ENCODE measurements around the gene FRRS1. TPM values are rescaled to one million over a fixed set of nuclear protein-coding genes. Genes with fewer than 3 reads are reported as not detected.

Gene FRRS1
- total RNA-seq (1 to 10 TPM; 6.1 to 7.6 TPM), polyA plus RNA-seq (ENCODE audit: insufficient read depth, low read depth, low replicate concordance) (1.7 TPM)
- long read RNA-seq, donor 1, partial matches to known transcripts = 0 of 2 reads
- long read RNA-seq, donor 1, other reads (novel, unspliced or antisense) = 0 of 2 reads
- long read RNA-seq, donor 2 = 0 reads

DNA sequence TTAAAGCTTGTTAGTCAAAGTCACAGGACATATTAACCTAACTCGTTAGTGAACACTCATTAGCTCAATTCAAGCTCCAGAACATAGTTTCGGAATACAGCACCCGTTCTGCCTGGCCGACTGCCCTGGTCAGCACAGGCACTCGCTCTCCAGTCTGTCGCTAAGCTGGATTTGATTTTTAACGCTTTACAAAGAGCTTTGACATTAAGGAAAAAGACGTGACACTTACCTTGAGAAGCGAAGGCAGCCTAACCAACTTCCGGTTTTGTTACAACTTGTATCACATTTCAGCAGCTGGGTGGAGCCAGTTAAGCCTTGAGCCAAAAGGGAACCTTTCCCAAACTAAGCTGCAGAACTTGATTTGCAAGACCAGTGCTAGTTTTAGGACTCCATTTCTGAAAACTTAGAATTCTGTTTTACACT, at the start of gene FRRS1:
FRRS1 (minus strand) TSS at position 258 of the 423 bp plus-strand sequence. CDS start 17,867 bp downstream, outside the sequence.
- 0 to 1% methylated on average over 10 of the region's 10 CpGs for WGBS, 2 donors
- Histone ChIP-seq H3K27me3 (no peaks in the 10 kb centered on the region), H3K27ac (peak within 1 kb of the TSS; percentile 53 to 60), H3K4me1 (peaks cover 24% of the 10 kb centered on the region), H3K36me3 (ENCODE audit: low read depth, missing control alignments) (no peaks in the 10 kb centered on the region), H3K4me3 (peak within 1 kb of the TSS; percentile 41 to 67), H3K9me3 (no peaks in the 10 kb centered on the region)
- DNase-seq = peak; percentile 77
- intact Hi-C loops (cut with DNase I; ENCODE audit: low total_unique reads) = no loop called here
- TF ChIP-seq, protein P1, sequence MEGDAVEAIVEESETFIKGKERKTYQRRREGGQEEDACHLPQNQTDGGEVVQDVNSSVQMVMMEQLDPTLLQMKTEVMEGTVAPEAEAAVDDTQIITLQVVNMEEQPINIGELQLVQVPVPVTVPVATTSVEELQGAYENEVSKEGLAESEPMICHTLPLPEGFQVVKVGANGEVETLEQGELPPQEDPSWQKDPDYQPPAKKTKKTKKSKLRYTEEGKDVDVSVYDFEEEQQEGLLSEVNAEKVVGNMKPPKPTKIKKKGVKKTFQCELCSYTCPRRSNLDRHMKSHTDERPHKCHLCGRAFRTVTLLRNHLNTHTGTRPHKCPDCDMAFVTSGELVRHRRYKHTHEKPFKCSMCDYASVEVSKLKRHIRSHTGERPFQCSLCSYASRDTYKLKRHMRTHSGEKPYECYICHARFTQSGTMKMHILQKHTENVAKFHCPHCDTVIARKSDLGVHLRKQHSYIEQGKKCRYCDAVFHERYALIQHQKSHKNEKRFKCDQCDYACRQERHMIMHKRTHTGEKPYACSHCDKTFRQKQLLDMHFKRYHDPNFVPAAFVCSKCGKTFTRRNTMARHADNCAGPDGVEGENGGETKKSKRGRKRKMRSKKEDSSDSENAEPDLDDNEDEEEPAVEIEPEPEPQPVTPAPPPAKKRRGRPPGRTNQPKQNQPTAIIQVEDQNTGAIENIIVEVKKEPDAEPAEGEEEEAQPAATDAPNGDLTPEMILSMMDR (IDR thresholded peaks at IDR 0.05) = no peak
- TF ChIP-seq POLR2A (IDR thresholded peaks at IDR 0.05) = no peak

DNA sequence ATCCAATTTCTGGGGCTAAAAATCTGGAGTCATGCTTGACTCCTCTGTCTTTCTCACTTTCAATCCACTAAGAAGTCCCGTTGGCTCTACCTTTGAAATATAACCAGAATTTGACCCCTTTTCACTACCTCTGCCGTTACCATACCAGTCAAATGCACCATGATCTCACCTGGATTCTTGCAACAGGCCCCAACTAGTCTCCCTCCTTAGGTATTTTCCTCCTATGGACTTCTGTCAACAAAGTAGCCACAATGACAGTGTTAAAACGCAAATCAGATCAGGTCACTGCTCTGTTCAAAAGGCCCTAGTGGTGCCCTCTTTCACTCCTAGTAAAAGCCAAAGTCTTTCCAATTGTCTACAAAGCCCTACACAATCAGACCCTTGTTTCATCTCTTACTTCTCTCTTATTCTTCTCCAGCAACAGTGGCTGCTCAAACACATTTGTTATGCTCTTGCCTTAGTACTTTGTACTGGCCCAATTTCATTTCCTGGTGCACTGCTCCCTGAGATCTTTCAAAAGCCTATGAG, 48.0 kb upstream of the FRRS1 start:
- intact Hi-C loops (cut with DNase I; ENCODE audit: low total_unique reads) = no loop called here

GRCh38 chr1:99811747-99812146, 45.3 kb upstream of the FRRS1 start:
- H3K9me3 ChIP-seq = no peaks in the 10 kb centered on the region
- H3K27me3 ChIP-seq = no peaks in the 10 kb centered on the region
- intact Hi-C loops (cut with DNase I; ENCODE audit: low total_unique reads) = no loop called here
- 94 to 97% methylated on average over 1 of the region's 1 CpG for WGBS, 2 donors
- H3K27ac ChIP-seq = no peak overlapping the region
- H3K4me3 ChIP-seq = no peak overlapping the region
- H3K4me1 ChIP-seq = peaks cover 9% of the 10 kb centered on the region
- TF ChIP-seq, protein P1 (IDR thresholded peaks at IDR 0.05) = no peak
- no peak for TF ChIP-seq POLR2A (IDR thresholded peaks at IDR 0.05)
- no peak for DNase-seq
- H3K36me3 ChIP-seq (ENCODE audit: low read depth, missing control alignments) = no peaks in the 10 kb centered on the region

More for the DNA sequence above, 48.0 kb upstream of the FRRS1 start:
- TF ChIP-seq, protein P1 (IDR thresholded peaks at IDR 0.05) = no peak
- TF ChIP-seq POLR2A (IDR thresholded peaks at IDR 0.05) = no peak
- no peak for DNase-seq
- Histone ChIP-seq H3K36me3 (ENCODE audit: low read depth, missing control alignments) (no peaks in the 10 kb centered on the region), H3K4me3 (no peak overlapping the region), H3K27ac (no peak overlapping the region), H3K4me1 (no peaks in the 10 kb centered on the region), H3K27me3 (no peaks in the 10 kb centered on the region), H3K9me3 (no peaks in the 10 kb centered on the region)
- WGBS, 2 donors = 82 to 94% methylated on average over 3 of the region's 3 CpGs

- intact Hi-C loops (cut with DNase I; ENCODE audit: low total_unique reads) = no loop called here
- Histone ChIP-seq H3K36me3 (ENCODE audit: low read depth, missing control alignments) (no peaks in the 10 kb centered on the region), H3K4me3 (no peak overlapping the region), H3K4me1 (peaks cover 9% of the 10 kb centered on the region), H3K27ac (no peak overlapping the region), H3K9me3 (no peaks in the 10 kb centered on the region), H3K27me3 (no peaks in the 10 kb centered on the region)
- DNase-seq = no peak
- 69 to 77% methylated on average over 1 of the region's 1 CpG for WGBS, 2 donors
- TF ChIP-seq, protein P1 (IDR thresholded peaks at IDR 0.05) = no peak
- TF ChIP-seq POLR2A (IDR thresholded peaks at IDR 0.05) = no peak
Observed at GRCh38 chr1:99811075-99811474, 44.6 kb upstream of the FRRS1 start.
